Measurements from ENCODE around the gene ATOH8.

The ATOH8 gene

DNA sequence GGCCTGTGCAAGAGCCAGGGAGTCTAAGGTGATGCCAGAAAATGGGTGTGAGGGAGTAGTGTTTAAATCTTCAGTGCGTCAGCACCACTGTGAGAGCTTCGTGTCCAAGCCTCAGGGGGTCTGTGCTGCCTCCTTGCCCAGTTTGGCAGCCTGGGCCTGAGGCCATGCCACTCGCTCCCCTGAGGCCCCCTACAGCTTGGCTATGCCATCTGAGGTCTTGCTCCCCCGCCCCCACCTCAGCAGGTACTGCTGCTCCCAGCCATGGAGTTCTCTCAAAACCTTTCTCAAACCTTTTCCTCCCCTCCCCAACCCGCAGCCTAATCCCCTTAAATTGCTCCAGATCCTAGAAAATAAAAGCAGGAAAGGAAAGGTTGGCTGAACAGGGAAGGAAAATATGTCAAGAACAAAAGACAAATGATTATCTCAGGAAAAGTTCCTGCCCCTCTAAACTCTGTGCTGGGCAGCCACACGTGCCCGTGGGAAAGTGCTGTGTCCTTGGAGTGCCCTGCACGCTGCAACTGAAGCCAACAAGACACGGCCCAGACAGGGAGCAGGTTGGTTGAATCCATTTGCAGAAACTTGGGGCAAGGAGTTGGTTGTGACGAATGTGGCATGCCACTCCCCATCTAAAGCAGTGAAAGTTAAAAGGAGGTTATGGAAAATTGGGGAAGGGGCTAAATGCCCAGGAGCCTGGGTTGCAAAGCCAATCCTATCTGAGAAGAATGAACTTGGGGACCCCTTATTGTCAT lies 61.2 kb downstream of the ATOH8 start:
- TF ChIP-seq CTCF (IDR thresholded peaks at IDR 0.05; ENCODE audit: low read depth, low read length, missing control alignments), result no peak
- H3K27ac ChIP-seq, result no peak overlapping the region
- peaks cover 6% of the 10 kb centered on the region for H3K27me3 ChIP-seq (replicated peaks)
- no peaks in the 10 kb centered on the region for H3K36me3 ChIP-seq (replicated peaks)
- no peak overlapping the region for H3K4me3 ChIP-seq (ENCODE audit: low read depth, low read length)
- no peak for DNase-seq
- in situ Hi-C loops (cut with HindIII; ENCODE audit: low pct_ligation_motif_present, low sequenced_read_pairs), result loop anchor here (25.0 kb wide), 1 partner anchor 103 kb away; no protein-coding TSS in a partner anchor

DNA sequence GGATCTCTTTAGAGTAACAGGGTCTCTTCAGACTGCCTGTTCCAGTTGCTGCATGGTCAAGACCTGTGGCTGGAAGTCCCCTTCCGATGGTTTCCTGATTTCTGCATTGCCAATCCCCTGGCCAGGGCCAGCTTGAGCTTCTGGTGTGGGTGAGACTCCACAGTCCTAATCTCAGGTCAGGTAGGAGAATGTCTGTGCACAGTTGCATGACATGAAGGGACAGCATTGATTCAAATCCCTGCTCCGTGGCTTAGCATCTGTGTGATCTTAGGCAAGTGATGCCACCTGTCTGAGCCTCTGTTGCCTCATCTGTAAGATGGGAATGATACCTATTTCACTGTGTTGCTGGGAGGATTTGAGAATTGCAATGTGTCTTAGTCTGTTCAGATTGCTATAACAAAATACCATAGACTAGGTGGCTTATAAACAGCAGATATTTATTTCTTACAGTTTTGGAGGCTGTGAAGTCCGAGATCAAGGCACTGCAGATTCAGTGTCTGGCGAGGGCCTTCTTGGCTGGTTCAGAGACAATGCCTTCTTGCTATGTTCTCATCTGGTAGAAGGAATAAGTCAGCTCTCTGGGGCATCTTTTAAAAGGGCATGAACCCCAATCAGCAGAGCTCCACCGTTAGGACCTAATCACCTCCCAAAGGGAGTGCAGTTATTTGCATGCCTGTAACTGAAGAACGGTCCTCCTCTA lies 66.2 kb downstream of the ATOH8 start:
- no peak overlapping the region for H3K4me3 ChIP-seq (ENCODE audit: low read depth, low read length)
- in situ Hi-C loops (cut with HindIII; ENCODE audit: low pct_ligation_motif_present, low sequenced_read_pairs), result loop anchor here (25.0 kb wide), 1 partner anchor 108 kb away; no protein-coding TSS in a partner anchor
- TF ChIP-seq CTCF (IDR thresholded peaks at IDR 0.05; ENCODE audit: low read depth, low read length, missing control alignments), result no peak

DNA sequence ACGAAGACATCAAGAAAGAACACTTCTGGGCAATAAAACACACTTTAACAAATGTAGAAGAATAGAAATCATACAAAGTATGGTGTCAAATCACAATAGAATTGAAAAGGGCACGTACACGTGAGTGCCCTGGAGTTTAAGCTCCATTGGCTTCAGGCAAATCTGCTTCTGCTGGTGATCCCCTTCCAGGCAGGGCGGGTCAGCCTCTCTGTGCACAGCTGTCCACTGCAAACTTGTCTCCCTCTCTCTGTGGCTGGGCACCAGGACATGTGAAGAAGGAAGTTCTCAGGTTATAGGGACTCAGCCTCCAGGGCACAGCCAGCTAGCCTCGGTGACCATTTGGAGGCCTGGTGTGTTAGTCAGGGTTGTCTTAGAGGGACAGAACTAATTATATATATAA lies 69.0 kb downstream of the ATOH8 start:
- peaks cover 9% of the 10 kb centered on the region for H3K27me3 ChIP-seq (replicated peaks)
- H3K36me3 ChIP-seq (replicated peaks), result no peaks in the 10 kb centered on the region
- in situ Hi-C loops (cut with HindIII; ENCODE audit: low pct_ligation_motif_present, low sequenced_read_pairs), result loop anchor here (25.0 kb wide), 1 partner anchor 110 kb away; no protein-coding TSS in a partner anchor
- H3K4me3 ChIP-seq (ENCODE audit: low read depth, low read length), result no peak overlapping the region
- no peak overlapping the region for H3K27ac ChIP-seq
- no peak for DNase-seq
- TF ChIP-seq CTCF (IDR thresholded peaks at IDR 0.05; ENCODE audit: low read depth, low read length, missing control alignments), result no peak

More for the DNA sequence above, 66.2 kb downstream of the ATOH8 start:
- DNase-seq, result no peak
- Histone ChIP-seq H3K27ac (no peak overlapping the region), H3K36me3 (replicated peaks) (no peaks in the 10 kb centered on the region), H3K27me3 (replicated peaks) (peaks cover 11% of the 10 kb centered on the region)

- H3K27ac ChIP-seq, result no peak overlapping the region
- H3K27me3 ChIP-seq (replicated peaks), result peaks cover 9% of the 10 kb centered on the region
- H3K36me3 ChIP-seq (replicated peaks), result no peaks in the 10 kb centered on the region
- TF ChIP-seq CTCF (IDR thresholded peaks at IDR 0.05; ENCODE audit: low read depth, low read length, missing control alignments), result no peak
- in situ Hi-C loops (cut with HindIII; ENCODE audit: low pct_ligation_motif_present, low sequenced_read_pairs), result loop anchor here (25.0 kb wide), 1 partner anchor 112 kb away; no protein-coding TSS in a partner anchor
- no peak overlapping the region for H3K4me3 ChIP-seq (ENCODE audit: low read depth, low read length)
- no peak for DNase-seq
Observed at GRCh38 chr2:85823951-85824350, 70.2 kb downstream of the ATOH8 start.

DNA sequence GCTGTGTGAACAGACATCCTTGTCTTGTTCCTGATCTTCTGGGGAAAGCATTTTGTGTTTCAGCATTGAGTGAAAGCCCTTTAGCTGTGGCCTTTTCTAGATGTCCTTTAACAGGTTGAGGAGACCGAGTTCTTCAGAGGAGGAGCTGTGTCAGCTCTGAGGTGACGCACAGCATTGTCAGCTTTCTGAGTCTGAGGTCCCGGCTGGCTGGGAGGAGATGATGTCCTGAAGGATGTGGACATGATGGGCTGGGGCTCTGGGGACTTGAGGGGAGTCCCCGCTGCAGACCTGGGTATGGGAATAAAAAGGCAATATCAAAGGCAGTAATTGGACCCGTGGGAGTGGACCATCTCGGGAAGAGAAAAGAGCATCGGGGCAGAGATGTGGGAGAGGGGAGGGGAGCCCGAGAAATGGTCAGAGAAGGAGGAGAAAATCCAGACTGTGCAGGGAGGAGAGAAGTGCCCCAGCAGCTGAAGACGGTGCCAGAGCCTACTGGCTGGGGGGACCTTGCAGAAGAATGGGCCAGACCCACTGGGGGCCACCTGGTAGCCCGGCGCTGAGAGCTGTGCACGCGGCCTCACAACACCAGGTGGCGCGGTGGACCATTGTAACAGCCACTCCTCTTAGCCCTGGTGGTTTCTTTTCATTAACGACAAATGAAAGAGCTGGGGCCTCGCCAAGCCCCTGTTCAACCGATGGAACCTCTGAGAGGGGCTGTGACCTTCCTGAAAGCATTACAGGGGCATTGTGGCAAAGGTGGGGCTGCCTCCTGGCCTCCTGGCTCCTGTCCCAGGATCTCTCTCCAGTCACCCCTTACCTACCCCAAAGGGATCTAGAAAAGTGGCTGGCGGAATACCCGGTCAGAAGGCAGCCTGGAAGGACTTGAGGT lies 73.4 kb downstream of the ATOH8 start:
- Histone ChIP-seq H3K27me3 (replicated peaks) (no peaks in the 10 kb centered on the region), H3K36me3 (replicated peaks) (no peaks in the 10 kb centered on the region), H3K27ac (no peak overlapping the region), H3K4me3 (ENCODE audit: low read depth, low read length) (peak overlapping the region; percentile 15)
- in situ Hi-C loops (cut with HindIII; ENCODE audit: low pct_ligation_motif_present, low sequenced_read_pairs), result no loop called here
- peak; percentile 93 for TF ChIP-seq CTCF (IDR thresholded peaks at IDR 0.05; ENCODE audit: low read depth, low read length, missing control alignments)
- peak; percentile 56 for DNase-seq
